ENCODE results near the gene TMUB1.
A peak's percentile ranks its signal among the peaks of the same experiment; 100 is the strongest.

Gene TMUB1

GRCh38 chr7:151120896-151121295 is 37.6 kb upstream of the TMUB1 start:
- DNase-seq, result no peak

DNA sequence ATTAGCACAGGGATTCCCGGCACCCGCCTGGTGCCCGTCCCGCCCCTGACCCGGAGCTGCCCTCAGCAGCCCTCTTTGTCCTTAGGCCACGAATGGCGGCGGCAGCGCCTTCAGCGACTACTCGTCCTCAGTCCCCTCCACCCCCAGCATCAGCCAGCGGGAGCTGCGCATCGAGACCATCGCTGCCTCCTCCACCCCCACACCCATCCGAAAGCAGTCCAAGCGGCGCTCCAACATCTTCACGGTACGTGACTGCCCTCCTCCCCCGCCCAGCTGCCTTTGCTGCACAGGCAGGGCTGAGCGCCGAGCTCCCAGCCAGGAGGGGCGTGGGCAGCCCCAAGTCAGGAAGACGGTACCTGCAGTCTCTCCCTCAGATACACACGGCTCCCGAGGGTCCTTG is 36.6 kb upstream of the TMUB1 start:
- DNase-seq, result no peak

GRCh38 chr7:151119055-151119415 is 35.7 kb upstream of the TMUB1 start:
- DNase-seq, result no peak

DNA sequence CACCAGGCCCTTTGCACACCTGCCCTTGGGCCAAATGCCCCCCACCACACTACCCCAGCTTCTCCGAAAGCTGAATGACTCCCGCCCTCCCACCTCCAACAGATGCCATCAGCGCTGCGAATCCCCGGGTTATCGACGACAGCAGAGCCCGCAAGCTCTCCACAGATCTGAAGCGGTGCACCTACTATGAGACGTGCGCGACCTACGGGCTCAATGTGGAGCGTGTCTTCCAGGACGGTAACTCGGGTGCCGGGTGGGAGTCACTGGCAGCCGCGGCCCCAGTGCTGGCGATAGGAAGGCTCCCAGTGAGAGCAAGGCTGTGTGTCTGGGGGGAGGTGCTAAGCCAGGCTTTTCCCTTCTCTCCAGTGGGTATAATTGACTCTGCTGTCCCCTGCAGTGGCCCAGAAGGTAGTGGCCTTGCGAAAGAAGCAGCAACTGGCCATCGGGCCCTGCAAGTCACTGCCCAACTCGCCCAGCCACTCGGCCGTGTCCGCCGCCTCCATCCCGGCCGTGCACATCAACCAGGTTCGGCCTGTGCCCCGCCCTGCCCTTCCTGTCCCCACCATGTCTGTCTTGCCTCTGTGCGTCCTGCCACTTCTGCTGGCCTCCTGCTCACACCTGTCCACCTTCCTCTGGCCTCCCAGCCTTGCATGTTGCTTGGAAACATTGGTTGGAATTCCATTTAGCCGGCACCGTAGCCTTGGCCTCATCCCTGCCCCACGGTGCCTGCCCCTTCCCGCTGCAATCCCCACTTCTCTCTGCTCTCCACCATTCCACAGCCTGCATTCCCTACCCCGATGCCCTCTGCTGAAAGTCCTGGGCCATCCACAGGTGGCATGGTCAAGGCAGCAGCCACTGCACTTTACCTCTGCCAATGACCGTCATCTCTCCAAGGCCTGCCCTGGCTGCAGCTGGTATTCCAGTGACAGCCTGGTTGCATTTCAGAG is 35.1 kb upstream of the TMUB1 start:
- DNase-seq, result no peak

GRCh38 chr7:151117565-151117964 is 34.3 kb upstream of the TMUB1 start:
- DNase-seq, result peak in 1 of 2 donors; percentile 54

DNA sequence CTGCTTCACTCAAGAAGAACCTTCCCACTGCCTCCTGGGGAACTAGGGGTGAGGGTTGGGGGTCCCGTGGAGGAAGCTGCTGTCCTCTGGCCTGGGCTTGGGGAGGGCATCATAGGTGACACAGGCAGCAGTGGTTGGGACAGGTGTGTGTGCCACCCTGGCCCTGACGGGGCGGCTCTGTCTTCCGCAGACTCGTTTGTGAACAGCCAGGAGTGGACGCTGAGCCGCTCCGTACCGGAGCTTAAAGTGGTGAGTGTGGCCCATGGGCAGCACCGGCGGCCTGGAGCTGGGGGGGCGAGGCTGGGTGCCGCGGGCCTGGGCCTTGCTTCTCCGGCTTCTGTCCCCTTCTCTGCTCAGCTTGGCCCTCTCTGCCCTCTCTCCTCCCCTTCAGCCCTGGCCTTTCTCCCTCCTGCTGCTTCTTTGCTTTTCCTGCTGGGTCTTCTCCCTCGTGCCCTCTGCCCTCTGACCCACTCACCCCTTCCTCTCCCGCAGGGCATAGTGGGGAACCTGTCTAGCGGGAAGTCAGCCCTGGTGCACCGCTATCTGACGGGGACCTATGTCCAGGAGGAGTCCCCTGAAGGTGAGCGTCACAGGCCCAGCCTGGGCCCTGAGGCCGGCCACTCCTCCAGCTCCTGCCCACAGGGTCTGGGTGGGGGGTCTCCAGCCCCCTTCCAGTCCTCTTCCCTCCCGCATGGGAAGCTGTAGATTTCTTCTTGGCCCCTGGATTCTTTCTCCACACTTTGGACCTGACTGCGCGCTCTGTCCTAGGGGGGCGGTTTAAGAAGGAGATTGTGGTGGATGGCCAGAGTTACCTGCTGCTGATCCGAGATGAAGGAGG is 33.5 kb upstream of the TMUB1 start:
- no peak for DNase-seq

- no peak for DNase-seq
Observed at GRCh38 chr7:151115836-151116418, 32.6 kb upstream of the TMUB1 start.

GRCh38 chr7:151115121-151115835 is 32.0 kb upstream of the TMUB1 start:
- DNase-seq, result peak in 1 of 2 donors; percentile 31

DNA sequence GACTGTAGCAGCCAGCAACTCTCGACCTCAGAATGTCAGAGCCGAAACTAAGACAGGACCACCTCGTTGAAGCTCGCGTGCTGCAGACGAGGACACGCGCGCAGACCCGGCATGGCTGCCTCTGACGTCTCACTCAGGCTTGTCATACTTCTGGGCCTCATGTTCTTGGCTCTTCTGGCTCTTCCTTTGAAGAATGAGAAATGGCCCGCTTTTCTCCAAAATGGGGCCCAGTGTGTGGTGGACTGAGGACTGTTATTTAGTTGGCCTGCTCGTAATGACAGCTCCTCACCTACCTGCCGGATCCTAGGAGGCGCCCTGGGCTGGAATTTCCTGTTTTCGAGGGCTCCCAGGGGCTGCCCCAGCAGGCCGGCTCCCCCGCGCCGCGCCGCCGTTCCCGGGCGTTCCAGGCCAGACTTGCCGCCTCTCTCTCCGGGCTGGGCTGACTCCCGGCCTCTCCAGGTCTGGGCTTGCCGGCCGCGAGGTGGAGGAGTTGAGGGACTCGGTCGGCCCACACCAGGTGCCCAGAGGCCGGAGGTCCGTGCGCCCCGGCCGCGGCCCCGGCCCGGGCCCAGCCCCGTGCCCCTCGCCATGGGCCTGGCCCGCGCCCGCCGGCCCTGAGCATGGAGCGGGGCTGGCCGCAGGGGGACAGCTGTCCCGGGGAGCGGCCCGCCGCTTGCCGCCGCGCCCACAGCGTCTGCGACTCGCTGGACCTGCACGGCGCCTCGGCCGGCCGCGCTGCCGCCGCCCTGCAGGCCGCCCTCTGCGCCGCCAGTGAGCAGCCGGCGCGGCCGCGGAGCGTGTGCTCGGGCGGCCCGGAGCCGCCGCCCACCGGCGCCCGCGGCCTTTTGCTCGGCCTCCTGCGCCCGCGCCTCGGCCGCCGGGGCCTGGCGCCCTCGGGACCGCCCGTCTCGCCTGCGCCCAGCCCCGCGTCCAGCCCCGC is 31.1 kb upstream of the TMUB1 start:
- no peak for DNase-seq

DNA sequence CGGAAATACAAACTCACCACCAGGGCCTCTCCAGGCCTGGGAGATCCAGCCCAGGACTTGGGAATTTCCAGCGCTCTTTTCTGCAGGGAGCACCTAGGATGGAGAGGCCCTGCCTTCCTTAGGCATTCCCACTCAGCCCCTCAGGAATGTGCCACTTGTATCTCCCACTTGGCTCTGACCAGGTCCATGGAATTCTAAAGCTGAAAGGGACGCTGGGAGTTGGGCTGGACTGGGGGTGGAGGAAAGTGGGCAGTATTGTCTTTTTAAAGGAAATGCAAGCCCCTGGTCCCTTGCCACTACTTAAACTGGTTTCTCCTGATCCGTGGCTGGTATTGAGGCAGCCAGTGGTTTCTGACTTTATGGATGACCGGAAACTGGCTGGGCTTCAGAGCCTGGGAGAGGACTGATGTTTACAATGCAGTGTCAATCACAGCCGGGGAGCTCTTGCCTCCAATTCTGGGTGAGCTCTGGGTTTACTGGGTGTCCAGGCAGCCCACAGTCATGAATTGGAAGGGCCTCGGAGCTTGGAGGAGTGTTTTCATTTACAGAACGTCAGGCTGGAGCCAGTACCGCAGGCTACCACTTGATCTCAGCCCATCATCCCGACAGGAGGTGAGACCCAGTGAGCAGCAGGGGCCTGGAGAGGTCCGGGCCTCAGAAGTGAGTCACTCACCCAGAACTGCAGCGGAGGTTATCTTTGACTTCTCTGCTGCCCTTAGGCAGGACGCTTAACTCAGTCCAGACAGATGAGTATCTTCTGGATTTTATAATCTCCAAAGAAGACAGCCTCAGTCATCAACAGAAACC is 30.3 kb upstream of the TMUB1 start:
- DNase-seq, result no peak

DNA sequence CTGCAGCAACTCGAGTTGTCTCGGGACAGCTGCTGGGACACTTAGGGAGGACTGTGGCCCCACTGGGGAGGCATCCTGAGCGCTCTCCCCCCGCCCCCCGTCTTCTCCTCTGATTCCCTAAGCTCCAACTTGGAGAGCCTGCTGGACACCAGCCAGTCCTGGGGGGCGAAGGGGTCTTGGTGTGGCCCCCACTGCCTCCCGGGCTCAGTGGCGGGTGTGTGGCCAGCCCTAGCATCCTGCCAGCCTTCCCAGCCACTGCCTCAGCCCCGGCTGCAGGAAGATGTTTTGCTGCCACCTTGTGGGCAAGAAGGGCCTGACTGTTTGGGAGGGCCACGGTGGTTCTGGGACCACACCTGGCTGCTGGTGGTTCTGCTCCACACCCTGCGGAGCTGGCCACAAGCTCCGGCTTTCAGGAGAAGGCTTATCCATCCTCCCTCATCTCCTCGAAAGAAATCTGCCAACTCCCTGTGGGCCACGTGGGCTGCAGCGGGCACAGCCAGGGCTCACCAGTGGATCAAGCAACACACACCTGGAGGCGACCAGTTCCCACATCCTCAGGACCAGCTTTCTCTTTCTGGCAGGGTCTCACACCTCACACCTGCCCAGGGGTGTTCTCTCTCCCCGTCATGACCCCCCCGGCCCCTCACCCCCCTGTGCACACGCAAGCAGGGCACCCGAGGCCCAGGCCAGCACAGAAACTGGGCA is 27.8 kb upstream of the TMUB1 start:
- peak; percentile 72 to 80 for DNase-seq

DNA sequence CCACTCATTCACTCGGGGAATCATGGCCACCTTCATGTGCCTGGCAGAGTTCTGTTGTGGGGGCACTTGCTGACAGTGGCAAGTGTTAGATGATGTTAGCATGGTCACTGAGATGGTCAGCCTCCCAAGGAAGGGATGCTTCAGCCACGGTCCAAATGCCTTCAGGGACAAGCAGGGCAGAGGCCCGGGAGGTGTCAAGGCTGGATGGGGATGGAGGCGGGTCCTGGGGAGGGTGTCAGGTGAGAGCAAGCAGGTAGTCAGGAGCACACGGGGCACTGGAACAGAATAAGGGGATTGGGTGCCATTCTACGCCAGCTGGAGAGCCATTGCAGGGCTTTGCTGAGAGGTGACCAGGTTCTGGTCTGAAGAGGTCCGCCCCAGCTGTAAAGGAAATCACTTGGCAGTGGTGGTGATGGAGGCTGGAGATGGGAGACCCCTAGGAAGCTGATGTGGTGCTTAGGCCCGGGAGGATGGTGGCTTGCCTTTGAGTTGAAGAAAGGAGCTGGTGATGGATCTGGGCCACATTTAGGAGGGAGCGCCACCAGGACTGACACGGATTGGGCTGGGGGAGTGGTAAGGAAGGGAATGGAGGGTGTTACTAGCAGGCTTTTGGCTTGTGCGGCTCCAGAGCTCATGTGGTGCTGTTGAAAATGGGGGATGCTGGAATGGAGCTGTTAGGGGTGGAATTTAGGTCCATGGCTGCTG is 27.1 kb upstream of the TMUB1 start:
- no peak for DNase-seq

DNA sequence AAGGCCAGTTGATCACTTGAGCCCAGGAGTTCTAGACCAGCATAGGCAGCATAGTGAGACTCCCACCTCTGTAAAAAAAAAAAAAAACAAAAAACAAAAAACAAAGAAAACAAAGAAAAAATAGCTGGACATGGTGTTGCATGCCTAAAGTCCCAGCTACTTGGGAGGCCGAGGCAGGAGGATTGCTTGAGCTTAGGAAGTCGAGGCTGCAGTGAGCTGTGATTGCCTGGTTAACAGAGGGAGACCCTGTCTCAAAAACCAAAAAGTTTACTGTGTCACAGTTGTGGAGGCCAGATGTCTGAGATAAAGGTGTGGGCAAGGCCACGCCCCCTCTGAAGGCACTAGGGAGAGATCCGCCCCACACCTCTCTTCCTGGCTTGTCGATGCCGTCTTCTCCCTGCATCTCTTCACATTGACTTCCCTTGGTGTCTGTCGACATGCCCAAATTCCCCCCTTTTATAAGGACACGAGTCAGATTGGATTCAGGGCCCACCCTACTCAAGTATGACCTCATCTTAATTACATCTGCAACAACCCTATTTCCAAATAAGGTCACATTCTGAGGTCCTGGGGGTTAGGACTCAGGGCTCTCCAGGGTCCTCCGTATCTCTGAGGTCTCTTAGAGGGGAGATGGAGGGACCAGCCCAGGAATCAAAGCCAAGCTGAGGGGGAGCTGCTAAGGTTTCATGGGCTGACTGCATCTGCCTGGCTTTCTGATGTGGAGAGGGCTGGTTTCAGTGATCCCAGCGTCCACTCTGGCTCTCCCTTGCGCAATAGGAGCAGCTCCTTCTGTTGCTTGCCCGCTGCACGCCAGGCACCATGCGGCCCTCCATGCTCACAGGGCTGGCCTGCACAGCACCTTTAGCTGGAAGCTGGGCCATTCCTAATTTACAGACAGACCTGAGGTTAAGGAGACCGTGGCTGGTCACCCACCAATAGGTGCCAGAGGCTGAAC is 26.1 kb upstream of the TMUB1 start:
- DNase-seq, result no peak

GRCh38 chr7:151107882-151108281 is 24.6 kb upstream of the TMUB1 start:
- DNase-seq, result no peak

DNA sequence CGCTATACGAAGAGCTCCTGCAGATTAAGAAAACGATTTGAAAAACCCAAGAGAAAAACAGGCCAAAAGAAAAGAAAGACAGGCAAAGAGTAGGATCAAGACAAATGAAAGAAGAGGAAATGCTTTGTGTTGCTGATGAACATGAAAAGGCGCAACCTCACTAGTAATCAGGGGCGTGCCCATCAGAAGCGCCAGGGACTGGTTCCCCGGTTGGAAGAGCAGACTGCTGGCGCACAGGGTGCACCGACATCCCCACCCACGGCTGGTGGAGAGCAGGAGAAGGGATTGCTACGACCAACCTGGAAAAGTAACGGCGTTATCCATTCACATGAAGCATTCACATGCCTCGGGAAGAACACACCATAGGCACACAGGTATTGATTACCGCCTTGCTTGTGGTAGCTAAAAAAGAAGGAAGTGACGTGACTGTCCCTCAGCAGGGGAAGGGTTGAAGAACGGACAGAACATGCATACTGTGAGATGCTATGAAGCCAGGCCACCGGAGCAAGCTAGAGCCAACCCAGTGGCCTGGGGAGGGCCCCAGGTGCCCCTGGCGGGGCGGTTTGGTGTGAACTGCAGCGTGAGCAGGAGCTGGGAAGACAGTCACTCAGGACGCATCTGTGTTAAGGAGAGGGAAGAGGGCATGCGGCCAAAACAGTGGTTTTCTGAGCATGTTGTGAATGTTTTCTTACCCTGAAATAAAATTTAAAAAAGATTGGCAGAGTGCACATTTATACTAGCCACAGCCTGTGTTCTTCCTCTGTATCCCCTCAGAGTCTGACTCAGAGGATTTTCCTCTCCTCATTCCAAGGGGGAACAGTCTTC is 21.3 kb upstream of the TMUB1 start:
- DNase-seq, result no peak

DNA sequence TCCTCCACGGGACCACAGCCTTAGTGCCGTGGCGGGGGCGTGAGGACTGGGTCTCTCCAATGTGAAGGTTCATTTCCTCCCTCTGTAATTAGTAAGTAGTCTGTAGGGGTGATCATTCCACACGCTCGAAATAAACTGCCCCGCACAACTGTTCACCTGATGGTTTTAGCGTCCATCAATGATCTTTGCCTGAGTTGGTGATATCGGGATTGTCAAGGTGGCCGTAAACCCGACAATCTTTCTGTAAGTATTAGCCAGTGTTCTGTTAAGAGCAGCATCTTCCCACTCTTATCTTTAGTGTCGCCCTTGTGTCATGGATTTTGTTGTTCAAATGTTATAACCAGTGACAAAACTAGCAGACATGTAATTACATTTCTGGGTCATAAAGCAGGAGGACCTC is 20.7 kb upstream of the TMUB1 start:
- DNase-seq, result no peak

DNA sequence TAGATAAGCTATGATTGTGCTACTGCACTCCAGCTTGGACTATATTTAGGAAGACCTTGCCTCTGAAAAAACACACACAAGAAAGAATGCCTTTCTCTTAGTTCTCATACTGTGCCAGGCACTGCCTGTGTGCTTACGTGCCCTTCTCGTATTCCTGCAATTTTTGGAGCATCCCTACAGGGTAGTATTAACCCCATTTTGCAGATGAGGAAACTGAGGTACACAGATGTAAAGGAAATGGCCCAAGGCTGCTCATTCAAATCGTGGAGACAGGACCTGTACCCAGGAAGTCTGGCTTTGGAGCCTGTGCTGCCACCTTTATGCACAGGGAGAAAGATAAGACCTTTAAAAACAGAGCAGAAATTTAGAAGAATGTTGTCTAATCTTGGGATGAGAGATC is 19.7 kb upstream of the TMUB1 start:
- DNase-seq, result no peak
